Fibroblast of skin of left biceps (primary cell): Measurements from ENCODE around the gene LRIG3.
"Not testable (repeated sequence)": the region's sequence is repeated elsewhere in the genome, so short reads cannot be mapped to it uniquely, and the experiment has no call there.

ENCODE experiments used
- DNase-seq, 2 experiments: peaks; one replicate each; pipeline ENCODE4 v3.0.0-alpha.2; 2013; ENCODE audit warnings: low read depth in 2 of 2

Gene LRIG3

DNA sequence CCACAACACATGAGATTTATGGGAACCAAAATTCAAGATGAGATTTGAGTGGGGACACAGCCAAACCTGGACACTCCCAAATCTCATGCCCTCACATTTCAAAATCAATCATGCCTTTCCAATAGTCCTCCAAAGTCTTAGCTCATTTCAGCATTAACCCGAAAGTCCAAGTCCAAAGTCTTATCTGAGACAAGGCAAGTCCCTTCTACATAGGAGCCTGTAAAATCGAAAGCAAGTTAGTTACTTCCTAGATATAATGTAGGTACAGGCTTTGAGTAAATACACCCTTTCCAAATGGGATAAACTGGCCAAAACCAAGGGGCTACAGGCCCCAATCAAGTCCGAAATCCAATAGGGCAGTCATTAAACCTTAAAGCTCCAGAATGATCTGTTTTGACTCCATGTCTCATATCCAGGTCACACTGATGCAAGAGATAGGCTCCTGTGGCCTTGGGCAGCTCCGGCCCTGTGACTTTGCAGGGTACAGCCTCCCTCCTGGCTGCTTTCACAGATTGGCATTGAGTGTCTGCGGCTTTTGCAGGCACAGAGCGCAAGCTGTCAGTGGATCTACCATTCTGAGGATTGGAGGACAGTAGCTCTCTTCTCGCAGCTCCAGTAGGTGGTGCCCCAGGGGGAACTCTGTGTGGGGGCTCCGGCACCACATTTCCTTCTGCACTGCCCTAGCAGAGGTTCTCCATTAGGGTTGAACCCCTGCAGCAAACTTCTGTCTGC is 60.1 kb downstream of the LRIG3 start:
- no peak for DNase-seq

DNA sequence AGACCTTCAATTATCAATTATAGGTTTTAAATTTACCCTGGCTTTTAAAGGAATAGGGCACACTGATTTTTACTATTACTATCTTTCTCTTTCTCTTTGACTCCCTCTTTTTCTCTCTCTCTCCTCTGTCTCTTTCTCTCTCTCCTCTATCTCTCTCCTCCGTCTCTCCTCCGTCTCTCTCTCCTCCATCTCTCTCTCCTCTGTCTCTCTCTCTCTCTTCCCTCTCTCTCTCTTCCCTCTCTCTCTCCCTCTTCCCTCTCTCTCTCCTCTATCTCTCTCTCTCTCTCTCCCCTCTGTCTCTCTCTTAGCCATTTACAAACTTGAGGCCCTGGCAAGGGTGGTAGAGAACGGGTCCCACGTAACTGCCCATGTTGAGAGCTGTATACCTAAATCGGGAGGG is 62.3 kb downstream of the LRIG3 start:
- no peak for DNase-seq

DNA sequence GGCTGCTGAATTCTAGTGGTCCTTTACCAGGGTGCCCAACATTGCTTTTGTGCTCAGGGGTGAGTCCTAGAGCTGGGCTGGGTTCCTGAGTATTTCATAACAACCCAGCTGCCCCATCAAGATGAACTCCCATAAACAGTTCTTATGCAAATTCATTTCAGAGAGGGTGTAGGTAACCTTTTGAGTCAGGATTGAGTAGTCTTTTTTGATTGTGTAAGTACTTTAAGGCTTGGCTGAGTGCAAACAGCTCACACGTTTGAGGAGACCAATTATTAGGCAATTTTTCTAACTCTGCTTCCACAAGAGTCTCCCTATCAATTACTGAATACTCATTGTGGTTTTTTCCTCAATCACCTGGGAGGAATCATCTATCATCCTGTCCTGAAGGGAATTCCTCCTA is 63.1 kb downstream of the LRIG3 start:
- DNase-seq: not testable (repeated sequence)

DNA sequence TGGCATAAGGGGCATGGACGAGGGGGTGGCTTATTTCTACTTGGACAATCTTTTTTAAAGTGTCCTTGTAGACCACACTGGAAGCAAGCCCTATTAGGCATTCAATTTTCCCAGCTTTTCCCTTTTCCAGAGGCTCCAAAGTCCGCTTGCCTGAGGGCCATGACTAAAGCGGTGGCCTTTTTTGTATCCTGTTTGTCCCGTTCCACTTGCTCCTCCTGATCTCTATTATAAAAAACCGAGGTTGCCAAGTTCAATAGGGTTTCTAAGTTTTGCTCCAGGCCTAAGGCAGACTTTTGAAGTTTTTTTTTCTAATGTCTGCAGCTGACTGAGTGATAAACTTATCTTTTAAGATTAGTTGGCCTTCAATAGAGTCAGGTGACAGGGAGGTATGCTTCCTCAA is 64.7 kb downstream of the LRIG3 start:
- not testable (repeated sequence) for DNase-seq

DNA sequence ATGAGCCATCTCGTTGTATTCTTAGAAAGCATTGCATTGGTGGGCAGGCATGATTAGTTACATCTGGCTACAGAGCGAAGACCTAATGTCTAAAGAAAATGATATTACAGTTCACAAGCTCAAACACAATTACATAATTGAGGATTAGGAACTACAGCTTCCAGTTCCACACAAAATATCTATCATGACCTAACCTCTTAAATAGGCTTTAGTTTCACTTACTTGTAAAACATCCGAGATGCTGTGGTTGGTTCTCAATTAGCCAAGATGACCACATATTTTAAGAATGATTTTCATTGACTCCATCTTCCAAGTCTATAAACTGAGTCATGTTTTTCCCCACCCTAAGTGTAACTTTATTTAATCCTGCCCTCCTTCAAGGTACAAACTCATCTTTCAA is 69.5 kb downstream of the LRIG3 start:
- no peak for DNase-seq

DNA sequence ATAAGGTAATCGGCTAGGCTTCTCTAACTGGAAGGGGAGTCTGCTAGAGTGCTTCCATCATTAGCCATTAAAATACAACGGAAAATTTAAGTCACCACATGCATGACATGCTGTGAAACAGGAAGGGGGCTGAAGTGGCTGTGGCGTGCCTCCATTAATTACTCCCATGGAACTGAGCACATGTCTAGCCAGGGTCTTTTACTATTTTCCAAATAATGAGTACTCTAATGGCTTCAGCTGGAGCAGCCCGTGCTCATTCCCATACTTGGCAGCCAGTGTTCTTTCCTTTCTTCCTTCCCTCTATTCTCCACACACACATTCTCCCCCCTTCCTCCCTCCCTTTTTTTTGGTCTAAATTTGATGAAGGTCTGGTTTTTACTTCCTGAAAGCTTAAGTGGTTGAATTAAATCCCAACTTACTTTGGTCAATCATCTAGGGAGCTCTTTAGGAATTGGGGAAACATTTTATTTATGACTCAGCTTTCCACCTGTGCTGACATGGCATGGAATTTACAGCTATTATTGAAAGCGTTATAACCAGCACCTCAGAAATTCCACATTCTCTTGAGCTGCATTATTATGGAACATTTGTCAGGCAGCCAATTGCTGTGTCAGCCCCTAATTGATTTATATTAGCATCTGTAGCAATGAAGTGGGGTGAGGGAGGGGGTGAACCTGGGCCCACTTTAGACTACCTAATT is 72.3 kb downstream of the LRIG3 start:
- DNase-seq: no peak

DNA sequence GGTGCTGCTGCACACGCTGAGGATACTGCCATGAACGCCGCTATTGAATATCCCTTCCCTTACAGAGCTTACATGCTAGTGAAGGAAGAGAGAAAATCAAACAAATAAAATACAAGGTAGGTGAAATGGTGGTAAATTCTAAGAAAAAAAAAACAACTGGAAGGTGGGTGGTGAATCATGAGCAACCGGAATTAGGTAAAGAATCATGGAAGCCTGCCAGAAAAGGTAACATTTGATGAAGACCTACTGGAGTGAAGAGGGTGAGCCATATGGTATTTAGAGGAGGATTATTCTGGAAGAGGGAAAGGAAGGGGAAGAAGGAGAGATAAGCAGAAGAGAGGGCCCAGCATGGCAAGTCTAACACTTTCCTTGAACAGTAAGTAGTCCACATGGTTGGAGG is 76.1 kb downstream of the LRIG3 start:
- no peak for DNase-seq

DNA sequence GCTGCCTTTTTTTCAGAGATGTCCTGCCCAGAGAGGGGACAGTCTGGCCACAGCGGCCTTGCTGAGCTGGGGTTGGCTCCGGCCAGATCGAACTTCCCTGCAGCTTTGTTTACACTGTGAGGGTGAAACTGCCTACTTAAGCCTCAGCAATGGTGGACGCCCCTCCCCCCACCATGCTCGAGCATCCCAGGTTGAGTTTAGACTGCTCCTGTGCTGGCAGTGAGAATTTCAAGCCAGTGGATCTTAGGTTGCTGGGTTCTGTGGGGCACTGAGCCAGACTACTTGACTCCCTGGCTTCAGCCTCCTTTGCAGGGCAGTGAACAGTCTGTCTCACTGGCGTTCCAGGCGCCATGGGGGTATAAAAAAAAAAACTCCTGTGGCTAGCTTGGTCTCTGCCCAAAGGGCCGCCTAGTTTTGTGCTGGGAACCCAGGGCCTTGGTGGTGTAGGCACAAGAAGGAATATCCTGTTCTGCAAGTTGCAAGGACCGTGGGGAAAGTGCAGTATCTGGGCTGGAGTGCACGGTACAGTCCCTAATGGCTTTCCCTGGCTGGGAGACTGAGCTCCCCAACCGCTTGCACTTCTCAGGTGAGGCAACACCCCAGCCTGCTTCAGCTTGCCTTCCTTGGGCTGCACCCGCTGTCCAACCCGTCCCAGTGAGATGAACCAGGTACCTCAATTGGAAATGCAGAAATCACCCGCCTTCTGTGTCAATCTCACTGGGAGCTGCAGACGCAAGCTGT is 79.1 kb downstream of the LRIG3 start:
- no peak for DNase-seq

DNA sequence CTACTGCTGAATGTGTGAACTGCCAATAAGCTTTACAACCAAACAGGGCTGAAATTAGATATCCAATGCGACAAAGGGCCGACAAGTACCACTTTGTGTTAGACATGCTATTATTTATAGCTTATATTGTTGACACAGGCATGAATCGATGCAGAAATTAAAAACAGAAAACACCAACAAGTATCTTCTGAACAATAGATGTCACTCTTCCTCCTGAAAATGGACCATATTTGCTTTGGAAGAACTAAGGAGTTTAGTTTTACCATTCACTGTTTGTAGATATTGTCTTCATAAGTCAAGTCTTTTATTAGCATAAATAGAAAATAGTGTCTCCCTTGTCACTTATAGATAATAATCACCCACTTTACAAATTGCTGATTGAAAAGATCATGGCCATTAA is 86.5 kb downstream of the LRIG3 start:
- no peak for DNase-seq

DNA sequence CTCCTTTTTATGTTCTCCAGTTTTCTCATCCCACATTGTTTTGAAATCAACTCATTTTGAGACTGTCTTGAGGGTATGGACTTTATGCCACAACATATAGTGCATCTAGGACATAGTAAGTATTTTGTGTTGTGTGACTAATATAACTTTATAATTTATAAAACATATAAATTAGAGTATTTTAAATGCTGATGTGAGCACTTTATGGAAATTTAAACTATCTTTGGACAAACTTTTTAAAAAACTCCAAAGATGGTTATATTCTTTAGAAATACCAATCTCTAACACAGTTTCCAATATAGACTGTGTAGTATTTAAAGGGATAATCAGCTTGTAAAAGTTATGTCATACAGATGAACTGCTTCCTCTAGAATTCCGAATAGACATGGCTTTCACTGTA is 87.4 kb downstream of the LRIG3 start:
- no peak for DNase-seq
